PC-3 (cell line): Measurements from ENCODE around the gene RBM6.

Experiments used
- CTCF ChIP-seq: fragments of 300-600 bp; sonication (generic); conservative IDR thresholded peaks from 2 replicates; pipeline ENCODE4 v1.5.1; 2017; ENCODE audit warnings: antibody characterized with exemption, low read depth, mild to moderate bottlenecking, low read length
- EZH2phosphoT487 ChIP-seq: fragments of 300-600 bp; sonication (generic); IDR thresholded peaks from 2 replicates; pipeline ENCODE4 v1.6.1; 2018; ENCODE audit warnings: mild to moderate bottlenecking, antibody characterized with exemption, low read length, borderline replicate concordance

DNA sequence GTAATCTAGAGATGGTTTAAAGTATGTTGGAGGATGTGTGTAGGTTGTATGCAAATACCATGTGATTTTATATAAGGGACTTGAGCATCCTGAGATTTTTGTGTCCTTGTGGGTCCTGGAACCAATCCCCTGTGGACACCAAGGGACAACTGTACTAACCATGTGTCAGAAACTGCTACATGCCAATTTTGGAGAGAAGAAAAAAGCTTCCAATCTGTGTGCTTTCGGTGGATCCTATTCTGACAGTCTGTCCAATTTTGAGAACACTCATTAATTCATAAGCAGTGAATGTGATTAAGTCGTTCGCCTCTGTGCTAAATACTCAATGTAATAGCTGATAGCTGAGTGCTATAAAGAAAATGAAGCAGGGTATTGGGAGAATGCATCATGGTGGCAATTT is 61.6 kb downstream of the RBM6 start:
- TF ChIP-seq CTCF: no peak
- TF ChIP-seq EZH2phosphoT487: no peak
